A673 (cell line): Measurements from ENCODE around the gene CXCL5. TPM values are rescaled to one million over a fixed set of nuclear protein-coding genes. Genes with fewer than 3 reads are reported as not detected.

Experiments
- BruUV-seq: library from RNA; stranded (reverse); fragments of 400-500 nt; replicated peaks from 2 replicates; lab custom pipeline; 2021; lab: Mats Ljungman, UMichigan
- CTCF ChIA-PET: fragments of 300-600 bp; sonication (Branson Sonifier 250); formaldehyde crosslinking; loops from one replicate; lab custom pipeline; 2022; ENCODE audit warnings: antibody characterized with exemption; lab: Charles Lee
- POLR2A ChIA-PET: fragments of 300-600 bp; sonication (Branson Sonifier 250); formaldehyde crosslinking; loops from one replicate; lab custom pipeline; 2022; ENCODE audit warnings: antibody characterized with exemption; ENCODE audit not compliant: low non-redundant PET; lab: Charles Lee
- DNase-seq: peaks from one replicate; pipeline ENCODE4 v3.0.0-alpha.2; 2015; ENCODE audit warnings: low spot score
- H3K27ac ChIP-seq: fragments of 200-600 bp; sonication (generic); 2 replicates; pipeline ENCODE4 v1.5.1; 2016; ENCODE audit warnings: mixed run types, low read depth, mild to moderate bottlenecking, mixed read lengths, antibody characterized with exemption, low read length; ENCODE audit not compliant: poor library complexity, severe bottlenecking
- H3K27me3 ChIP-seq: fragments of 200-600 bp; sonication (generic); replicated peaks from 2 replicates; pipeline ENCODE4 v1.6.1; 2017; ENCODE audit warnings: mixed run types, low read depth, mild to moderate bottlenecking, mixed read lengths, antibody characterized with exemption, low read length; ENCODE audit not compliant: insufficient read depth, poor library complexity
- H3K36me3 ChIP-seq: fragments of 200-600 bp; sonication (generic); 2 replicates; pipeline ENCODE4 v1.6.1; 2016; ENCODE audit warnings: mixed run types, mild to moderate bottlenecking, mixed read lengths, antibody characterized with exemption, low read length; ENCODE audit not compliant: insufficient read depth, poor library complexity, severe bottlenecking
- H3K4me1 ChIP-seq: fragments of 200-600 bp; sonication (generic); 2 replicates; pipeline ENCODE4 v1.6.1; 2017; ENCODE audit warnings: mixed run types, mild to moderate bottlenecking, mixed read lengths, antibody characterized with exemption, low read length; ENCODE audit not compliant: insufficient read depth, poor library complexity, severe bottlenecking
- H3K4me3 ChIP-seq: fragments of 200-600 bp; sonication (generic); 2 replicates; pipeline ENCODE4 v1.5.1; 2016; ENCODE audit warnings: low read depth, mixed run types, mild to moderate bottlenecking, mixed read lengths, low read length; ENCODE audit not compliant: poor library complexity, severe bottlenecking
- H3K9me3 ChIP-seq: fragments of 200-600 bp; sonication (generic); 2 replicates; pipeline ENCODE4 v1.6.1; 2016; ENCODE audit warnings: mixed run types, low read depth, mild to moderate bottlenecking, mixed read lengths, antibody characterized with exemption, low read length; ENCODE audit not compliant: poor library complexity, severe bottlenecking
- EZH2 ChIP-seq: fragments of 200-600 bp; sonication (generic); IDR thresholded peaks from 2 replicates; pipeline ENCODE4 v1.6.1; 2017; ENCODE audit warnings: borderline replicate concordance, low read depth, mild to moderate bottlenecking, mixed read lengths, antibody characterized with exemption, low read length; ENCODE audit not compliant: poor library complexity, severe bottlenecking
- intact Hi-C: fragments of 100-400 bp; cut with micrococcal nuclease; formaldehyde crosslinking; loops from one replicate; pipeline ENCODE4 v1.10.0; 2022; ENCODE audit not compliant: unreplicated experiment
- total RNA-seq: library from RNA; stranded (reverse); gene quantifications from 2 replicates; pipeline ENCODE4 v1.2.3, GENCODE V29; 2021
- TF ChIP-seq, protein P1 (sequence below): fragments of 300-800, 200-600 bp; sonication (generic); conservative IDR thresholded peaks from 2 replicates; pipeline ENCODE4 v1.5.1; 2017; ENCODE audit warnings: low read depth, mild to moderate bottlenecking, antibody characterized with exemption, low read length, moderate library complexity, mixed read lengths

The CXCL5 gene
- total RNA-seq, 1 experiment from 2014 or later, result not detected

DNA sequence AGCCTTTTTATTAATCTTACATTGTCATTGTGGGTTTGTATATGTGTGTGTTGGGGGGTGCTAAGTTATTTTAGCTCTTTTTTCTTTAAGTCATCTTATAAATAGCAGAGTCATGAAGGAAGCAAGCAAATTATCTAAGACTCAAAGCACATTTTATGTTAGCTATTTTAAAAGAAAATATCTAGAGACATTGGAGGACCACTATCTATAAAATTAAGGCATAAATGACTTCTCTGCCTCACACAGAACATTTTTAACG lies 6.8 kb downstream of the CXCL5 start:
- BruUV-seq, result no TSS peak
- H3K36me3 ChIP-seq, result no peaks in the 10 kb centered on the region
- H3K9me3 ChIP-seq, result no peaks in the 10 kb centered on the region
- no peak for DNase-seq
- ChIA-PET CTCF (no interaction called here), POLR2A (no interaction called here)
- no peak overlapping the region for H3K4me3 ChIP-seq
- no peaks in the 10 kb centered on the region for H3K4me1 ChIP-seq
- H3K27ac ChIP-seq, result no peak overlapping the region
- intact Hi-C loops, result no loop called here
- TF ChIP-seq, protein P1, sequence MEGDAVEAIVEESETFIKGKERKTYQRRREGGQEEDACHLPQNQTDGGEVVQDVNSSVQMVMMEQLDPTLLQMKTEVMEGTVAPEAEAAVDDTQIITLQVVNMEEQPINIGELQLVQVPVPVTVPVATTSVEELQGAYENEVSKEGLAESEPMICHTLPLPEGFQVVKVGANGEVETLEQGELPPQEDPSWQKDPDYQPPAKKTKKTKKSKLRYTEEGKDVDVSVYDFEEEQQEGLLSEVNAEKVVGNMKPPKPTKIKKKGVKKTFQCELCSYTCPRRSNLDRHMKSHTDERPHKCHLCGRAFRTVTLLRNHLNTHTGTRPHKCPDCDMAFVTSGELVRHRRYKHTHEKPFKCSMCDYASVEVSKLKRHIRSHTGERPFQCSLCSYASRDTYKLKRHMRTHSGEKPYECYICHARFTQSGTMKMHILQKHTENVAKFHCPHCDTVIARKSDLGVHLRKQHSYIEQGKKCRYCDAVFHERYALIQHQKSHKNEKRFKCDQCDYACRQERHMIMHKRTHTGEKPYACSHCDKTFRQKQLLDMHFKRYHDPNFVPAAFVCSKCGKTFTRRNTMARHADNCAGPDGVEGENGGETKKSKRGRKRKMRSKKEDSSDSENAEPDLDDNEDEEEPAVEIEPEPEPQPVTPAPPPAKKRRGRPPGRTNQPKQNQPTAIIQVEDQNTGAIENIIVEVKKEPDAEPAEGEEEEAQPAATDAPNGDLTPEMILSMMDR, result no peak
- TF ChIP-seq EZH2, result no peak
- H3K27me3 ChIP-seq, result no peaks in the 10 kb centered on the region

GRCh38 chr4:73990988-73991741 lies 7.3 kb downstream of the CXCL5 start:
- DNase-seq, result no peak
- H3K27ac ChIP-seq, result no peak overlapping the region
- CTCF ChIA-PET, result no interaction called here
- no peaks in the 10 kb centered on the region for H3K9me3 ChIP-seq
- BruUV-seq, result no TSS peak
- H3K36me3 ChIP-seq, result no peaks in the 10 kb centered on the region
- no peaks in the 10 kb centered on the region for H3K4me1 ChIP-seq
- TF ChIP-seq EZH2, result no peak
- TF ChIP-seq, protein P1, result no peak
- POLR2A ChIA-PET, result no interaction called here
- H3K27me3 ChIP-seq, result no peaks in the 10 kb centered on the region
- H3K4me3 ChIP-seq, result no peak overlapping the region
- intact Hi-C loops, result no loop called here

DNA sequence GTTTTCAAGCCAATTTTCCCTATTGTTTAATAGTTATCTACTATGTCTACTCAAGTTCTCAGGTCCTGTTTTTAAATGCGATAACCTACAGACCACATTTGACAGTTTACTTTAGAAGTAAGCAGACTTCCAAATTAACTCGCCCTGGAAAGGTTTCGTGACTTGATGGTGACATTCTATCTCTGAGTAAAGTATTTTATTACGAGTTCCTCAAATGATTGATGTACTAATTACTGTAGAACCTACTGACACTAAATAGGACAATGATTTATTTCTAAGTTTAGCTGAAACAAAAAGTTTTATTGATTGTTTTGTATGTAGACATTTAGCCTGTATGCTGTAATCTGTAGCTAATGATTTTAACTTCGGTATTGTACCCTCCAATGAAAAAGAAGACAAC lies 8.5 kb downstream of the CXCL5 start:
- no peak for TF ChIP-seq EZH2
- TF ChIP-seq, protein P1, result no peak
- no peaks in the 10 kb centered on the region for H3K4me1 ChIP-seq
- CTCF ChIA-PET, result no interaction called here
- no peaks in the 10 kb centered on the region for H3K9me3 ChIP-seq
- intact Hi-C loops, result no loop called here
- POLR2A ChIA-PET, result no interaction called here
- no peak for DNase-seq
- no TSS peak for BruUV-seq
- H3K36me3 ChIP-seq, result no peaks in the 10 kb centered on the region
- H3K27ac ChIP-seq, result no peak overlapping the region
- no peak overlapping the region for H3K4me3 ChIP-seq
- H3K27me3 ChIP-seq, result no peaks in the 10 kb centered on the region
